NCI-H2107 treated with DMSO at 0.1 percent for 48 hours (cell line): ENCODE measurements around the gene IPCEF1.
A peak's percentile ranks its signal among the peaks of the same experiment; 100 is the strongest.

Experiments
- DNase-seq: peaks from one replicate; lab custom pipeline; 2025; ENCODE audit not compliant: unreplicated experiment; lab: John Stamatoyannopoulos, UW

IPCEF1 gene

GRCh38 chr6:154373971-154374370, 17.4 kb upstream of the IPCEF1 start:
- no peak for DNase-seq

GRCh38 chr6:154371281-154371680, 14.7 kb upstream of the IPCEF1 start:
- DNase-seq, result no peak

- peak; percentile 7 for DNase-seq
Observed at GRCh38 chr6:154370545-154370944, 13.9 kb upstream of the IPCEF1 start.

- no peak for DNase-seq
Observed at GRCh38 chr6:154367839-154368695, 11.5 kb upstream of the IPCEF1 start.

GRCh38 chr6:154367336-154367735, 10.7 kb upstream of the IPCEF1 start:
- DNase-seq, result no peak

- no peak for DNase-seq
Observed at GRCh38 chr6:154363821-154364220, 7.2 kb upstream of the IPCEF1 start.

GRCh38 chr6:154361476-154361875, 4.9 kb upstream of the IPCEF1 start:
- no peak for DNase-seq

GRCh38 chr6:154360476-154360875, 3.9 kb upstream of the IPCEF1 start:
- DNase-seq, result no peak

GRCh38 chr6:154359679-154360078, 3.1 kb upstream of the IPCEF1 start:
- no peak for DNase-seq

GRCh38 chr6:154359161-154359574, 2.6 kb upstream of the IPCEF1 start:
- DNase-seq, result no peak

- no peak for DNase-seq
Observed at GRCh38 chr6:154358019-154358545, 1.5 kb upstream of the IPCEF1 start.

GRCh38 chr6:154356113-154356512, 490 bp downstream of the IPCEF1 start:
- DNase-seq, result no peak

- no peak for DNase-seq
Observed at GRCh38 chr6:154354265-154354777, 2.3 kb downstream of the IPCEF1 start.

- DNase-seq, result no peak
Observed at GRCh38 chr6:154353626-154354025, 3.0 kb downstream of the IPCEF1 start.

GRCh38 chr6:154352898-154353585, 3.6 kb downstream of the IPCEF1 start:
- DNase-seq, result no peak

GRCh38 chr6:154350293-154350692, 6.3 kb downstream of the IPCEF1 start:
- DNase-seq, result no peak

GRCh38 chr6:154347981-154348380, 8.6 kb downstream of the IPCEF1 start:
- no peak for DNase-seq

GRCh38 chr6:154345811-154346210, 10.8 kb downstream of the IPCEF1 start:
- no peak for DNase-seq

- no peak for DNase-seq
Observed at GRCh38 chr6:154343473-154344308, 12.9 kb downstream of the IPCEF1 start.

- DNase-seq, result no peak
Observed at GRCh38 chr6:154341871-154342270, 14.7 kb downstream of the IPCEF1 start.

GRCh38 chr6:154341336-154341735, 15.3 kb downstream of the IPCEF1 start:
- DNase-seq, result no peak
